HepG2 (cell line): ENCODE measurements around the gene SEPTIN2. TPM values are rescaled to one million over a fixed set of nuclear protein-coding genes. Genes with fewer than 3 reads are reported as not detected.

Experiments
- EED ChIP-seq: sonication (generic); formaldehyde crosslinking; IDR thresholded peaks from 2 replicates; pipeline ENCODE4 v1.5.0; 2020; ENCODE audit warnings: mild to moderate bottlenecking, missing genetic modification reagents
- MTA1 ChIP-seq: sonication (generic); formaldehyde crosslinking; IDR thresholded peaks from 2 replicates; pipeline ENCODE4 v1.4.0; 2020; ENCODE audit warnings: missing genetic modification reagents, mild to moderate bottlenecking, borderline replicate concordance
- NCOR1 ChIP-seq: fragments of 200-600 bp; sonication (generic); IDR thresholded peaks from 2 replicates; pipeline ENCODE4 v1.7.0; 2017; ENCODE audit warnings: antibody characterized with exemption, low read length, borderline replicate concordance
- SPEN ChIP-seq: sonication (generic); formaldehyde crosslinking; IDR thresholded peaks from 2 replicates; pipeline ENCODE4 v1.5.1; 2020; ENCODE audit warnings: low read depth, mild to moderate bottlenecking, missing genetic modification reagents
- ZFP90 ChIP-seq: sonication (generic); formaldehyde crosslinking; IDR thresholded peaks from 2 replicates; pipeline ENCODE4 v1.8.0; 2022; ENCODE audit warnings: missing genetic modification reagents, mild to moderate bottlenecking, inconsistent platforms, borderline replicate concordance
- ZNF253 ChIP-seq: sonication (generic); formaldehyde crosslinking; IDR thresholded peaks from 2 replicates; pipeline ENCODE4 v1.8.0; 2022; ENCODE audit warnings: mild to moderate bottlenecking, missing genetic modification reagents, borderline replicate concordance
- ZNF274 ChIP-seq: sonication (generic); formaldehyde crosslinking; IDR thresholded peaks from 2 replicates; pipeline ENCODE4 v1.5.1; 2020; ENCODE audit warnings: mild to moderate bottlenecking, missing genetic modification reagents
- ZNF331 ChIP-seq: sonication (generic); formaldehyde crosslinking; IDR thresholded peaks from 2 replicates; pipeline ENCODE4 v1.4.0; 2020; ENCODE audit warnings: missing genetic modification reagents
- ZNF430 ChIP-seq: sonication (generic); formaldehyde crosslinking; IDR thresholded peaks from 2 replicates; pipeline ENCODE4 v1.9.0; 2021; ENCODE audit warnings: mild to moderate bottlenecking, missing genetic modification reagents
- ZNF720 ChIP-seq: sonication (generic); formaldehyde crosslinking; IDR thresholded peaks from 2 replicates; pipeline ENCODE4 v1.4.0; 2020; ENCODE audit warnings: missing genetic modification reagents
- polyA plus RNA-seq, 8 experiments: library from polyadenylated mRNA; depleted of rRNA in 3 of 8; stranded (reverse) in 7 of 8; unstranded in 1 of 8; fragments of >200 nt; fragmentation: Illumina TruSeq in 4 of 8; extraction: Trizol in 4 of 8; gene quantifications; 2 replicates each; pipeline versions ENCODE4 v1.2.1 to v1.2.3, GENCODE V29; 2011 to 2016; ENCODE audit warnings: low read depth in 4 of 8, missing spikeins in 1 of 8, mixed read lengths in 1 of 8; ENCODE audit not compliant: insufficient read depth in 1 of 8
- total RNA-seq, 5 experiments: library from RNA; depleted of rRNA; stranded (reverse); fragments of >200 nt; fragmentation: Illumina TruSeq; extraction: Trizol; gene quantifications; 2 replicates each; pipeline ENCODE4 v1.2.3, GENCODE V29; 2016; ENCODE audit warnings: low read depth in 1 of 5
- TF ChIP-seq, protein P1 (sequence below): IDR thresholded peaks from 2 replicates; pipeline ENCODE4 v1.6.1; 2016
- TF ChIP-seq, protein P2 (sequence below): sonication (generic); formaldehyde crosslinking; IDR thresholded peaks from 2 replicates; pipeline ENCODE4 v1.4.0; 2020; ENCODE audit warnings: missing genetic modification reagents, borderline replicate concordance
- TF ChIP-seq, protein P3 (sequence below): sonication (generic); formaldehyde crosslinking; IDR thresholded peaks from 2 replicates; pipeline ENCODE4 v1.5.1; 2020; ENCODE audit warnings: mild to moderate bottlenecking, missing genetic modification reagents, moderate library complexity
- TF ChIP-seq, protein P4 (sequence below): sonication (generic); formaldehyde crosslinking; IDR thresholded peaks from 2 replicates; pipeline ENCODE4 v1.4.0; 2020; ENCODE audit warnings: missing genetic modification reagents

The SEPTIN2 gene
- total and polyA plus RNA-seq, 2 of the 13 experiments (the other 11 are each of a cell fraction or from before 2014, with no cell fraction given) = 493 to 733 TPM

DNA sequence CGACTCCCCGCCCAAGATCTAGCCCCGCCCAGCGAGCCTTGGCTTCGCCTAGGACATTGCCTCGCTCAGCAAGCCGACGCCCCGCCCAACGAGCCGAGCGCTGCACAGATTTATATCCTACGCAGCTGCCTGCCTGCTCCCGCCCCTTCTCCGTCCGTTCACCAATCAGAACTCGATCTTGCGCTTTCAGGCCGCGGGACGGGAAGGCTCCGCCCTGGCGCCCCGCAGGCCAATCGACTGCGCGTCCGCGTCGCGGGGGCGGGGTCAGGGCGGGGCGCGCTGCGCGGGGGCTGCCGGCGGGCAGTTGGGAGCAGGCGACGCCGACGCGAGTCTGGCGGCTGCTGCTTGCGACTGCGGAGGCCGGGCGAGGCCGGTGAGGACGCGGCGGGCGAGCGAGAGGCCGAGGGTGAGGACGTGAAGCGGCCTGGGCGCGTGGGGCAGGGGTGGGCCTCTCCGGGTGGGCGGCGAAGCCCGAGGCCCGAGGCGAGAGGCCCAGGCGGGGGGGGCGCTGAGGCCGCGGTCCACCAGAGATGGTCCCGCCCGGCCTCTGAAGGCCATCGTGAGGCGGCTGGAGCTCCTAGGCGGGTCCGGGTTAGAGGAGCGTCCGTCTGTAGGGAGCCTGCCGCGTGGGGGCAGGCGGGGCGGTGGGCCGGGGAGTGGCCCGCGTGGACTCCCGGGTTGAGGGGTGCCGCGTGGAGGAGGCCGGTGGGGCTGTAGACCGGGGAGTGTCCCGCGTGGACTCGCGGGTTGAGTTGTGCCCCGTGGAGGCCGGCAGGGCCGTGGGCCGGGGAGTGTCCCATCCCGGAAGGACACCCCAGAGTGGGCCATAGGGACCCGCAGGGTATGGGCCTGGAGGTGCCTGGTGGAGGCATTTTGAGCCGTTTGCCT lies 40.5 kb downstream of the SEPTIN2 start, which contains the start of gene FARP2 (continued):
- TF ChIP-seq, protein P1, sequence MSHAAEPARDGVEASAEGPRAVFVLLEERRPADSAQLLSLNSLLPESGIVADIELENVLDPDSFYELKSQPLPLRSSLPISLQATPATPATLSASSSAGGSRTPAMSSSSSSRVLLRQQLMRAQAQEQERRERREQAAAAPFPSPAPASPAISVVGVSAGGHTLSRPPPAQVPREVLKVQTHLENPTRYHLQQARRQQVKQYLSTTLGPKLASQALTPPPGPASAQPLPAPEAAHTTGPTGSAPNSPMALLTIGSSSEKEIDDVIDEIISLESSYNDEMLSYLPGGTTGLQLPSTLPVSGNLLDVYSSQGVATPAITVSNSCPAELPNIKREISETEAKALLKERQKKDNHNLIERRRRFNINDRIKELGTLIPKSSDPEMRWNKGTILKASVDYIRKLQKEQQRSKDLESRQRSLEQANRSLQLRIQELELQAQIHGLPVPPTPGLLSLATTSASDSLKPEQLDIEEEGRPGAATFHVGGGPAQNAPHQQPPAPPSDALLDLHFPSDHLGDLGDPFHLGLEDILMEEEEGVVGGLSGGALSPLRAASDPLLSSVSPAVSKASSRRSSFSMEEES (CRISPR knock-in tag) = no peak; the same call in 1 of the 2 replicates
- peak; percentile 71; the same call in 1 of the 2 replicates for TF ChIP-seq MTA1
- TF ChIP-seq ZFP90 (CRISPR knock-in tag) = peak; percentile 34
- 0 out of 2 replicates have a peak, but pooled peaks have one; percentile 71 for TF ChIP-seq ZNF253
- no peak for TF ChIP-seq ZNF720
- TF ChIP-seq SPEN (CRISPR knock-in tag) = peak; percentile 74
- TF ChIP-seq, protein P2, sequence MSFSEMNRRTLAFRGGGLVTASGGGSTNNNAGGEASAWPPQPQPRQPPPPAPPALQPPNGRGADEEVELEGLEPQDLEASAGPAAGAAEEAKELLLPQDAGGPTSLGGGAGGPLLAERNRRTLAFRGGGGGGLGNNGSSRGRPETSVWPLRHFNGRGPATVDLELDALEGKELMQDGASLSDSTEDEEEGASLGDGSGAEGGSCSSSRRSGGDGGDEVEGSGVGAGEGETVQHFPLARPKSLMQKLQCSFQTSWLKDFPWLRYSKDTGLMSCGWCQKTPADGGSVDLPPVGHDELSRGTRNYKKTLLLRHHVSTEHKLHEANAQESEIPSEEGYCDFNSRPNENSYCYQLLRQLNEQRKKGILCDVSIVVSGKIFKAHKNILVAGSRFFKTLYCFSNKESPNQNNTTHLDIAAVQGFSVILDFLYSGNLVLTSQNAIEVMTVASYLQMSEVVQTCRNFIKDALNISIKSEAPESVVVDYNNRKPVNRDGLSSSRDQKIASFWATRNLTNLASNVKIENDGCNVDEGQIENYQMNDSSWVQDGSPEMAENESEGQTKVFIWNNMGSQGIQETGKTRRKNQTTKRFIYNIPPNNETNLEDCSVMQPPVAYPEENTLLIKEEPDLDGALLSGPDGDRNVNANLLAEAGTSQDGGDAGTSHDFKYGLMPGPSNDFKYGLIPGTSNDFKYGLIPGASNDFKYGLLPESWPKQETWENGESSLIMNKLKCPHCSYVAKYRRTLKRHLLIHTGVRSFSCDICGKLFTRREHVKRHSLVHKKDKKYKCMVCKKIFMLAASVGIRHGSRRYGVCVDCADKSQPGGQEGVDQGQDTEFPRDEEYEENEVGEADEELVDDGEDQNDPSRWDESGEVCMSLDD = peak; percentile 62
- TF ChIP-seq ZNF274 (CRISPR knock-in tag) = peak; percentile 63; the same call in 1 of the 2 replicates
- peak; percentile 55; the same call in 1 of the 2 replicates for TF ChIP-seq ZNF430 (CRISPR knock-in tag)
- TF ChIP-seq ZNF331 (CRISPR knock-in tag) = peak; percentile 56; the same call in 1 of the 2 replicates
- TF ChIP-seq, protein P3, sequence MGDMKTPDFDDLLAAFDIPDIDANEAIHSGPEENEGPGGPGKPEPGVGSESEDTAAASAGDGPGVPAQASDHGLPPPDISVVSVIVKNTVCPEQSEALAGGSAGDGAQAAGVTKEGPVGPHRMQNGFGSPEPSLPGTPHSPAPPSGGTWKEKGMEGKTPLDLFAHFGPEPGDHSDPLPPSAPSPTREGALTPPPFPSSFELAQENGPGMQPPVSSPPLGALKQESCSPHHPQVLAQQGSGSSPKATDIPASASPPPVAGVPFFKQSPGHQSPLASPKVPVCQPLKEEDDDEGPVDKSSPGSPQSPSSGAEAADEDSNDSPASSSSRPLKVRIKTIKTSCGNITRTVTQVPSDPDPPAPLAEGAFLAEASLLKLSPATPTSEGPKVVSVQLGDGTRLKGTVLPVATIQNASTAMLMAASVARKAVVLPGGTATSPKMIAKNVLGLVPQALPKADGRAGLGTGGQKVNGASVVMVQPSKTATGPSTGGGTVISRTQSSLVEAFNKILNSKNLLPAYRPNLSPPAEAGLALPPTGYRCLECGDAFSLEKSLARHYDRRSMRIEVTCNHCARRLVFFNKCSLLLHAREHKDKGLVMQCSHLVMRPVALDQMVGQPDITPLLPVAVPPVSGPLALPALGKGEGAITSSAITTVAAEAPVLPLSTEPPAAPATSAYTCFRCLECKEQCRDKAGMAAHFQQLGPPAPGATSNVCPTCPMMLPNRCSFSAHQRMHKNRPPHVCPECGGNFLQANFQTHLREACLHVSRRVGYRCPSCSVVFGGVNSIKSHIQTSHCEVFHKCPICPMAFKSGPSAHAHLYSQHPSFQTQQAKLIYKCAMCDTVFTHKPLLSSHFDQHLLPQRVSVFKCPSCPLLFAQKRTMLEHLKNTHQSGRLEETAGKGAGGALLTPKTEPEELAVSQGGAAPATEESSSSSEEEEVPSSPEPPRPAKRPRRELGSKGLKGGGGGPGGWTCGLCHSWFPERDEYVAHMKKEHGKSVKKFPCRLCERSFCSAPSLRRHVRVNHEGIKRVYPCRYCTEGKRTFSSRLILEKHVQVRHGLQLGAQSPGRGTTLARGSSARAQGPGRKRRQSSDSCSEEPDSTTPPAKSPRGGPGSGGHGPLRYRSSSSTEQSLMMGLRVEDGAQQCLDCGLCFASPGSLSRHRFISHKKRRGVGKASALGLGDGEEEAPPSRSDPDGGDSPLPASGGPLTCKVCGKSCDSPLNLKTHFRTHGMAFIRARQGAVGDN (CRISPR knock-in tag) = peak; percentile 83
- 0 out of 2 replicates have a peak, but pooled peaks have one; percentile 20 for TF ChIP-seq NCOR1
- TF ChIP-seq, protein P4, sequence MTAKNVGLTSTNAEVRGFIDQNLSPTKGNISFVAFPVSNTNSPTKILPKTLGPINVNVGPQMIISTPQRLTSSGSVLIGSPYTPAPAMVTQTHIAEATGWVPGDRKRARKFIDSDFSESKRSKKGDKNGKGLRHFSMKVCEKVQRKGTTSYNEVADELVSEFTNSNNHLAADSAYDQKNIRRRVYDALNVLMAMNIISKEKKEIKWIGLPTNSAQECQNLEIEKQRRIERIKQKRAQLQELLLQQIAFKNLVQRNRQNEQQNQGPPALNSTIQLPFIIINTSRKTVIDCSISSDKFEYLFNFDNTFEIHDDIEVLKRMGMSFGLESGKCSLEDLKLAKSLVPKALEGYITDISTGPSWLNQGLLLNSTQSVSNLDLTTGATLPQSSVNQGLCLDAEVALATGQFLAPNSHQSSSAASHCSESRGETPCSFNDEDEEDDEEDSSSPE = no peak; the same call in none of the 2 replicates
- TF ChIP-seq EED (CRISPR knock-in tag) = peak; percentile 91; the same call in 1 of the 2 replicates
